IMR-90 (cell line): ENCODE measurements around the gene GGA2. TPM values are rescaled to one million over a fixed set of nuclear protein-coding genes. Genes with fewer than 3 reads are reported as not detected.

Experiments used
- ATAC-seq: fragments of 200-7000 bp; cut with Tn5 transposase; 2 replicates; pipeline ENCODE4 v1.9.1; 2020; ENCODE audit warnings: low read depth, mild to moderate bottlenecking, moderate library complexity
- BruUV-seq: library from RNA; stranded (reverse); fragments of 400-500 nt; replicated peaks from 2 replicates; lab custom pipeline; 2021; lab: Mats Ljungman, UMichigan
- CTCF ChIA-PET: fragments of 300-600 bp; formaldehyde crosslinking; extraction: SDS; loops from one replicate; lab custom pipeline; 2021; ENCODE audit warnings: antibody characterized with exemption; lab: Yijun Ruan, JAX
- POLR2A ChIA-PET: fragments of 300-600 bp; sonication (Branson Sonifier 250); formaldehyde crosslinking; loops from one replicate; lab custom pipeline; 2022; ENCODE audit warnings: antibody characterized with exemption; ENCODE audit not compliant: unreplicated experiment; lab: Charles Lee
- DNase-seq: peaks from one replicate; pipeline ENCODE4 v3.0.0; 2013
- H2AFZ ChIP-seq: replicated peaks from 2 replicates; pipeline ENCODE3; 2013; ENCODE audit warnings: low read length, mild to moderate bottlenecking; ENCODE audit not compliant: poor library complexity
- H2AK5ac ChIP-seq: 2 replicates; pipeline ENCODE4 v1.6.1; 2013; ENCODE audit warnings: low read depth, low read length, inconsistent platforms
- H2AK9ac ChIP-seq: replicated peaks from 2 replicates; pipeline ENCODE3; 2013; ENCODE audit warnings: mild to moderate bottlenecking, low read depth, low read length, moderate library complexity; ENCODE audit not compliant: poor library complexity
- H2BK120ac ChIP-seq: 2 replicates; pipeline ENCODE4 v1.6.1; 2013; ENCODE audit warnings: low read depth, low read length, inconsistent platforms
- H2BK15ac ChIP-seq: 3 replicates; pipeline ENCODE4 v1.6.1; 2013; ENCODE audit warnings: low read depth, low read length, inconsistent platforms
- H2BK20ac ChIP-seq: 2 replicates; pipeline ENCODE4 v1.6.1; 2013; ENCODE audit warnings: low read depth, mild to moderate bottlenecking, inconsistent platforms, low read length, moderate library complexity
- H2BK5ac ChIP-seq: 2 replicates; pipeline ENCODE4 v1.6.1; 2013; ENCODE audit warnings: mild to moderate bottlenecking, low read depth, low read length, inconsistent platforms; ENCODE audit not compliant: poor library complexity, severe bottlenecking
- H3K14ac ChIP-seq: replicated peaks from 2 replicates; pipeline ENCODE4 v1.6.1; 2013; ENCODE audit warnings: low read depth, low read length, inconsistent platforms
- H3K18ac ChIP-seq: 2 replicates; pipeline ENCODE4 v1.6.1; 2013; ENCODE audit warnings: low read depth, low read length, control low read depth
- H3K23ac ChIP-seq: 2 replicates; pipeline ENCODE4 v1.6.1; 2013; ENCODE audit warnings: low read depth, low read length, inconsistent platforms
- H3K27ac ChIP-seq: 2 replicates; pipeline ENCODE4 v1.5.1; 2013; ENCODE audit warnings: mild to moderate bottlenecking, control low read depth, low read length; ENCODE audit not compliant: insufficient read depth
- H3K27me3 ChIP-seq: 2 replicates; pipeline ENCODE4 v1.6.1; 2013; ENCODE audit warnings: low read length; ENCODE audit not compliant: control insufficient read depth, insufficient read depth
- H3K36me3 ChIP-seq: 2 replicates; pipeline ENCODE4 v1.6.1; 2013; ENCODE audit warnings: low read length, mixed read lengths; ENCODE audit not compliant: control insufficient read depth, insufficient read depth
- H3K4ac ChIP-seq: 2 replicates; pipeline ENCODE4 v1.6.1; 2013; ENCODE audit warnings: low read depth, low read length, inconsistent platforms
- H3K4me1 ChIP-seq: 2 replicates; pipeline ENCODE4 v1.6.1; 2013; ENCODE audit warnings: low read length, mixed read lengths; ENCODE audit not compliant: control insufficient read depth, insufficient read depth
- H3K4me2 ChIP-seq: 2 replicates; pipeline ENCODE4 v1.6.1; 2013; ENCODE audit warnings: low read depth, mild to moderate bottlenecking, control low read depth, low read length, moderate library complexity
- H3K4me3 ChIP-seq: 2 replicates; pipeline ENCODE4 v1.5.1; 2013; ENCODE audit warnings: low read depth, mild to moderate bottlenecking, control low read depth, low read length, moderate library complexity; ENCODE audit not compliant: insufficient read depth
- H3K56ac ChIP-seq: 2 replicates; pipeline ENCODE4 v1.6.1; 2013; ENCODE audit warnings: low read length, inconsistent platforms; ENCODE audit not compliant: insufficient read depth; ENCODE audit errors: extremely low read depth
- H3K79me1 ChIP-seq, 2 experiments: 2 replicates each; pipeline ENCODE4 v1.6.1; 2013; ENCODE audit warnings: low read length in 2 of 2, inconsistent platforms in 1 of 2, low read depth in 1 of 2
- H3K9ac ChIP-seq: 2 replicates; pipeline ENCODE4 v1.6.1; 2013; ENCODE audit warnings: low read depth, low read length, control low read depth
- H3K9me1 ChIP-seq: 2 replicates; pipeline ENCODE4 v1.6.1; 2013; ENCODE audit warnings: low read length, inconsistent platforms; ENCODE audit not compliant: insufficient read depth
- H3K9me3 ChIP-seq: 2 replicates; pipeline ENCODE4 v1.6.1; 2013; ENCODE audit warnings: low read length; ENCODE audit not compliant: control insufficient read depth, insufficient read depth
- H4K20me1 ChIP-seq: 2 replicates; pipeline ENCODE4 v1.6.1; 2013; ENCODE audit warnings: low read length, inconsistent platforms; ENCODE audit not compliant: insufficient read depth
- H4K5ac ChIP-seq: 2 replicates; pipeline ENCODE4 v1.6.1; 2013; ENCODE audit warnings: mild to moderate bottlenecking, low read depth, low read length, control low read depth
- H4K8ac ChIP-seq, 2 experiments: 2 replicates each; pipeline ENCODE4 v1.6.1; 2013; ENCODE audit warnings: low read depth in 2 of 2, low read length in 2 of 2, control low read depth in 1 of 2, inconsistent platforms in 1 of 2
- H4K91ac ChIP-seq: 2 replicates; pipeline ENCODE4 v1.6.1; 2013; ENCODE audit warnings: low read depth, low read length, inconsistent platforms; ENCODE audit not compliant: insufficient read depth
- CHD1 ChIP-seq: IDR thresholded peaks from 2 replicates; pipeline ENCODE4 v1.6.1; 2012; ENCODE audit warnings: low read depth, low read length, improper control_type of control experiment
- FOS ChIP-seq: fragments of 150-350 bp; IDR thresholded peaks from 2 replicates; pipeline ENCODE4 v1.6.1; 2016; ENCODE audit warnings: low read depth, low read length
- WGBS, 2 experiments: methylation state at CpG; one replicate each; pipeline versions ENCODE4 v1.1.5 to v1.1.7; 2013; ENCODE audit warnings: missing lambda C conversion rate in 2 of 2; ENCODE audit not compliant: insufficient read length in 1 of 2; ENCODE audit errors: extremely low coverage in 2 of 2; 5-methylcytosine and 5-hydroxymethylcytosine counted together
- dilution Hi-C: fragments of 300-500 bp; cut with HindIII; formaldehyde crosslinking; loops from one replicate; pipeline ENCODE4 v1.14.3; 2018; ENCODE audit warnings: low sequenced_read_pairs; ENCODE audit not compliant: unreplicated experiment
- in situ Hi-C: fragments of 300-500 bp; cut with MboI; formaldehyde crosslinking; loops from 3 replicates; pipeline ENCODE4 v1.14.3; 2019; ENCODE audit warnings: low sequenced_read_pairs, inconsistent platforms, mixed read lengths
- intact Hi-C: fragments of 100-400 bp; cut with micrococcal nuclease; formaldehyde crosslinking; loops from 2 replicates; pipeline ENCODE4 v1.10.0; 2022
- polyA plus RNA-seq, 3 experiments: library from polyadenylated mRNA; depleted of rRNA; stranded (reverse); fragments of >200 nt; gene quantifications; 2 replicates each; pipeline ENCODE4 v1.2.3, GENCODE V29; 2012; ENCODE audit warnings: low replicate concordance in 1 of 3
- total RNA-seq: library from RNA; depleted of rRNA; stranded (reverse); fragments of >200 nt; gene quantifications from 2 replicates; pipeline ENCODE4 v1.2.3, GENCODE V29; 2012
- TF ChIP-seq, protein P1 (sequence below): conservative IDR thresholded peaks from 2 replicates; pipeline ENCODE4 v1.5.1; 2012; ENCODE audit warnings: mild to moderate bottlenecking, low read depth, low read length, improper control_type of control experiment

Gene GGA2
- total and polyA plus RNA-seq, 2 of the 4 experiments (the other 2 are of a cell fraction) = 16.5 to 30.1 TPM

DNA sequence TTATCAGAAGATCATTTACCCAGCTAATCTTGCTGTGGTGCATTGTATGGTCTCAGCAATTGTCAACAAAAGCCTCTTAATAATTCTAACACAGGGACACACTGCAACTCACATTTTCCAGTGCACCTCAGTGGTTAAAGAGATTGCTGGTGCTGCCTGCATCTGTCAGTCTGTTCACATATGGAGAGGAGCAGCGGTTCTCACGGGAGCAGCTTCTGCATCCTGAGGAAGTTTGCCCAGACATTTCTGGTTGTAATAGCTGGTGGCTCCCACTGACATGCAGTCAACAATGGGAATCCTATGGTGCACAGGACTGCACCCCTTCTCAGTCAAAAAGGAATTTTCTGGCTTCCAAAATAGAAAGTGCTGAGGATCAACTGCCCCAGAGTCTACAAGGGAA lies 7.8 kb downstream of the GGA2 start:
- no peak for ATAC-seq
- Histone ChIP-seq H3K14ac (no peak overlapping the region), H2BK5ac (no peak overlapping the region), H2AK5ac (no peak overlapping the region), H3K9me3 (no peaks in the 10 kb centered on the region), H2AK9ac (no peak overlapping the region), H3K23ac (no peak overlapping the region), H3K4ac (no peak overlapping the region), H3K56ac (no peak overlapping the region), H3K4me2 (no peak overlapping the region), H3K9ac (no peak overlapping the region), H4K20me1 (peaks cover 70% of the 10 kb centered on the region), H3K9me1 (peaks cover 23% of the 10 kb centered on the region), H4K8ac (no peak overlapping the region), H3K18ac (no peak overlapping the region), H2BK120ac (no peak overlapping the region), H3K27me3 (no peaks in the 10 kb centered on the region), H3K36me3 (peaks cover 2% of the 10 kb centered on the region; the same call in 1 of the 2 replicates), H3K27ac (no peak overlapping the region), H3K79me1 (peaks cover 30 to 79% of the 10 kb centered on the region in 2 experiments), H2BK15ac (no peak overlapping the region), H4K91ac (no peak overlapping the region), H3K4me1 (peaks cover 11% of the 10 kb centered on the region), H3K4me3 (no peak overlapping the region), H2AFZ (no peak overlapping the region), H2BK20ac (no peak overlapping the region), H4K5ac (no peak overlapping the region)
- intact Hi-C loops = no loop called here
- DNase-seq = no peak
- TF ChIP-seq CHD1 (no peak), FOS (no peak)
- TF ChIP-seq, protein P1, sequence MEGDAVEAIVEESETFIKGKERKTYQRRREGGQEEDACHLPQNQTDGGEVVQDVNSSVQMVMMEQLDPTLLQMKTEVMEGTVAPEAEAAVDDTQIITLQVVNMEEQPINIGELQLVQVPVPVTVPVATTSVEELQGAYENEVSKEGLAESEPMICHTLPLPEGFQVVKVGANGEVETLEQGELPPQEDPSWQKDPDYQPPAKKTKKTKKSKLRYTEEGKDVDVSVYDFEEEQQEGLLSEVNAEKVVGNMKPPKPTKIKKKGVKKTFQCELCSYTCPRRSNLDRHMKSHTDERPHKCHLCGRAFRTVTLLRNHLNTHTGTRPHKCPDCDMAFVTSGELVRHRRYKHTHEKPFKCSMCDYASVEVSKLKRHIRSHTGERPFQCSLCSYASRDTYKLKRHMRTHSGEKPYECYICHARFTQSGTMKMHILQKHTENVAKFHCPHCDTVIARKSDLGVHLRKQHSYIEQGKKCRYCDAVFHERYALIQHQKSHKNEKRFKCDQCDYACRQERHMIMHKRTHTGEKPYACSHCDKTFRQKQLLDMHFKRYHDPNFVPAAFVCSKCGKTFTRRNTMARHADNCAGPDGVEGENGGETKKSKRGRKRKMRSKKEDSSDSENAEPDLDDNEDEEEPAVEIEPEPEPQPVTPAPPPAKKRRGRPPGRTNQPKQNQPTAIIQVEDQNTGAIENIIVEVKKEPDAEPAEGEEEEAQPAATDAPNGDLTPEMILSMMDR = no peak
- dilution Hi-C loops = no loop called here
- POLR2A ChIA-PET = no interaction called here
- CTCF ChIA-PET = no interaction called here
- in situ Hi-C loops = no loop called here
- BruUV-seq = no TSS peak
- WGBS, 2 experiments = no CpG with 5 or more reads among the region's 2 CpGs
